Measurements from ENCODE around the gene GNG14. TPM values are rescaled to one million over a fixed set of nuclear protein-coding genes. Genes with fewer than 3 reads are reported as not detected.

GNG14 gene
- total and polyA plus RNA-seq, 2 of the 13 experiments (the other 11 are each of a cell fraction or from before 2014, with no cell fraction given): not detected

DNA sequence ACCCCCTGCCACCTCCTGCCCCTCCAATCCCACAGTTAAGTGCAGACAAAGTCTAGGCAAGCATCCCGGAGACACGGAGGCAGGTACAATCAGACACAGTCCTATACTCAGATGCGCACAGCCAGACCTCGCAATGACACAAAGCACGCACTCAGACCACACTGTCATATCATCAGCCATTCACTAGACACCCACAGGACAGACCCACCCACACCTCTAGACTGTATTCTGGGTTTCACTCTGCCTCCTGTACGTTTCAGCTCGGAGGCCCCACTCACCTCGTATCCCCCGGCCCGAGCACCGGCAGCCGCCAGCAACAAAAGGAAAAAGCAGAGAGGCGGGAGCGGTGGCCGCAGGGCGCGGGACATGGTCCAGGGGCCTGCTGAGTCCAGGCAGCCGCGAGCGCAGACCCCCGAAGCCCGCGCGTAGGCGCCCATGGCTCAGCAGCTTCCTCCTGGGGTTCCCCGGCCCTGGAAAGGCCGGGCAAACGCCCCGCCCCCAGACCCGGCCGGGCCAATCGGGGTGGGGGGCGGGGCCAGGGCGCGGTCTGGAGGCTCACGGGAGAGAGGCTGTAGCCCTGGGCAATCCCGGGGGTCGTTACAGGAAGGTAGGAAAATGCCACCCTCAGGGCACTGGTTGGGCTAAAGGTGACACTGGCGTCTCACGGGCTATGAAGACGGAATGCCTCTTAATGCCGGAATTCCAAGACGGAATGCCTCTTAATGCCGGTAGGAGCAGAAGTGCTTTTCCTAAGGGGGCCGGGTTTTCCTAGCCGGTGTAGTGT is 21.3 kb upstream of the GNG14 start, which contains the start of the genes MAN2B1 and WDR83 (continued):
- TF ChIP-seq ZNF235 (CRISPR knock-in tag; IDR thresholded peaks at IDR 0.05; ENCODE audit: borderline replicate concordance) (no peak), GLI4 (CRISPR knock-in tag; IDR thresholded peaks at IDR 0.05; ENCODE audit: borderline replicate concordance) (no peak), NFAT5 (CRISPR knock-in tag; IDR thresholded peaks at IDR 0.05) (no peak), CBX1 (IDR thresholded peaks at IDR 0.05; ENCODE audit: low read depth) (no peak), MXD3 (CRISPR knock-in tag; IDR thresholded peaks at IDR 0.05) (0 out of 2 replicates have a peak, but pooled peaks have one; percentile 23), ZNF512B (CRISPR knock-in tag; IDR thresholded peaks at IDR 0.05; ENCODE audit: borderline replicate concordance) (no peak), HMGA1 (CRISPR knock-in tag; conservative IDR thresholded peaks at IDR 0.05) (no peak), CTCF (CRISPR knock-in tag; IDR thresholded peaks at IDR 0.05) (peak; percentile 1; the same call in 1 of the 2 replicates), SALL1 (CRISPR knock-in tag; IDR thresholded peaks at IDR 0.05) (peak; percentile 11; the same call in 1 of the 2 replicates), HES4 (CRISPR knock-in tag; IDR thresholded peaks at IDR 0.05; ENCODE audit: borderline replicate concordance) (no peak), ZBTB20 (CRISPR knock-in tag; IDR thresholded peaks at IDR 0.05; ENCODE audit: borderline replicate concordance, low read depth) (no peak), ZNF121 (CRISPR knock-in tag; IDR thresholded peaks at IDR 0.05) (no peak), ZNF335 (CRISPR knock-in tag; IDR thresholded peaks at IDR 0.05) (no peak)
- TF ChIP-seq, protein P1, sequence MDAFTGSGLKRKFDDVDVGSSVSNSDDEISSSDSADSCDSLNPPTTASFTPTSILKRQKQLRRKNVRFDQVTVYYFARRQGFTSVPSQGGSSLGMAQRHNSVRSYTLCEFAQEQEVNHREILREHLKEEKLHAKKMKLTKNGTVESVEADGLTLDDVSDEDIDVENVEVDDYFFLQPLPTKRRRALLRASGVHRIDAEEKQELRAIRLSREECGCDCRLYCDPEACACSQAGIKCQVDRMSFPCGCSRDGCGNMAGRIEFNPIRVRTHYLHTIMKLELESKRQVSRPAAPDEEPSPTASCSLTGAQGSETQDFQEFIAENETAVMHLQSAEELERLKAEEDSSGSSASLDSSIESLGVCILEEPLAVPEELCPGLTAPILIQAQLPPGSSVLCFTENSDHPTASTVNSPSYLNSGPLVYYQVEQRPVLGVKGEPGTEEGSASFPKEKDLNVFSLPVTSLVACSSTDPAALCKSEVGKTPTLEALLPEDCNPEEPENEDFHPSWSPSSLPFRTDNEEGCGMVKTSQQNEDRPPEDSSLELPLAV (CRISPR knock-in tag; conservative IDR thresholded peaks at IDR 0.05; ENCODE audit: low read depth): no peak
- TF ChIP-seq, protein P2, sequence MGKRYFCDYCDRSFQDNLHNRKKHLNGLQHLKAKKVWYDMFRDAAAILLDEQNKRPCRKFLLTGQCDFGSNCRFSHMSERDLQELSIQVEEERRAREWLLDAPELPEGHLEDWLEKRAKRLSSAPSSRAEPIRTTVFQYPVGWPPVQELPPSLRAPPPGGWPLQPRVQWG (CRISPR knock-in tag; IDR thresholded peaks at IDR 0.05; ENCODE audit: borderline replicate concordance, low read depth): no peak
